G401 (cell line): ENCODE results near the gene NTHL1. TPM values are rescaled to one million over a fixed set of nuclear protein-coding genes. Genes with fewer than 3 reads are reported as not detected.

Source experiments
- DNase-seq: peaks from one replicate; pipeline ENCODE4 v3.0.0-alpha.2; 2015; ENCODE audit warnings: low spot score
- in situ Hi-C: cut with HindIII; loops from 2 replicates; pipeline ENCODE4 v1.10.0; 2016; ENCODE audit warnings: low sequenced_read_pairs, mixed read lengths
- total RNA-seq: library from RNA; depleted of rRNA; stranded (reverse); fragments of >200 nt; shearing (Covaris generic); gene quantifications from 2 replicates; pipeline ENCODE4 v1.2.3, GENCODE V29; 2014; rRNA removed

The NTHL1 gene
- total RNA-seq: 25.2 and 36.6 TPM in 2 replicates

DNA sequence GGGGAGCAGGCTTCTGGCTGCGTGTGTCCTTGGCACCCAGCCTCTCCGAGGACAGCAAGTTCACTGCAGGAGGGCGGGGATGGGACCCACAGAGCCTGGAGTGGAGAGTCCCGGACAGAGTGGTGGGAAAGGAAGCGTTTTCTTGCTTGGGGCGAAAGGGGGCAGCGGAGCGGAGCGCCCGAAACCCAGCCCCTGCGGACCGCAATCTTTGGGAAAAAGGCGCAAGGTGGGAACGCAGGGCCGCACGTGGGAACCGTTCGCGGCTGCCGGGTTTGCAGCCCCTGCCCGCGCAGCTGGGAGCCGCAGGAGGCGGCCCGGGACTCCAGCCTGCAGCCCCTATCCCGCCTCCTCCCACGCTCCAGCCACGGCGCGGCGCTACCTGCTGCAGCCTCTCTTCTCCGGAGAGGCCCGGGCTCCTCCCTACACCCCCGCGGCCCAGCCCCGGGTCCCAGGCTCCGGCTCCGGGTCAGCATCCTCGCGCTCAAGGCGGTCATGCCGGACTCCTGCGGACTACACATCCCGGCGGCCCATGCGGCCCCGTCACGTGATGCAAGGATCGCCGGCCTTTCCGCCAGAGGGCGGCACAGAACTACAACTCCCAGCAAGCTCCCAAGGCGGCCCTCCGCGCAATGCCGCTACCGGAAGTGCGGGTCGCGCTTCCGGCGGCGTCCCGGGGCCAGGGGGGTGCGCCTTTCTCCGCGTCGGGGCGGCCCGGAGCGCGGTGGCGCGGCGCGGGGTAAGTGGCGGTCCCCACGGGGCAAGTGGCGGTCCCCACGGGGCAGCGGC is at the start of gene NTHL1, which contains the start of gene TSC2:
Gene NTHL1 (minus strand): TSS at position 505 of the 786 bp plus-strand sequence. CDS start 11 bp downstream, at position 494.
Gene TSC2 (plus strand): TSS at position 656 of the 786 bp plus-strand sequence. CDS start 631 bp downstream, outside the sequence.
- peak; percentile 95 for DNase-seq
- in situ Hi-C loops: no loop called here

DNA sequence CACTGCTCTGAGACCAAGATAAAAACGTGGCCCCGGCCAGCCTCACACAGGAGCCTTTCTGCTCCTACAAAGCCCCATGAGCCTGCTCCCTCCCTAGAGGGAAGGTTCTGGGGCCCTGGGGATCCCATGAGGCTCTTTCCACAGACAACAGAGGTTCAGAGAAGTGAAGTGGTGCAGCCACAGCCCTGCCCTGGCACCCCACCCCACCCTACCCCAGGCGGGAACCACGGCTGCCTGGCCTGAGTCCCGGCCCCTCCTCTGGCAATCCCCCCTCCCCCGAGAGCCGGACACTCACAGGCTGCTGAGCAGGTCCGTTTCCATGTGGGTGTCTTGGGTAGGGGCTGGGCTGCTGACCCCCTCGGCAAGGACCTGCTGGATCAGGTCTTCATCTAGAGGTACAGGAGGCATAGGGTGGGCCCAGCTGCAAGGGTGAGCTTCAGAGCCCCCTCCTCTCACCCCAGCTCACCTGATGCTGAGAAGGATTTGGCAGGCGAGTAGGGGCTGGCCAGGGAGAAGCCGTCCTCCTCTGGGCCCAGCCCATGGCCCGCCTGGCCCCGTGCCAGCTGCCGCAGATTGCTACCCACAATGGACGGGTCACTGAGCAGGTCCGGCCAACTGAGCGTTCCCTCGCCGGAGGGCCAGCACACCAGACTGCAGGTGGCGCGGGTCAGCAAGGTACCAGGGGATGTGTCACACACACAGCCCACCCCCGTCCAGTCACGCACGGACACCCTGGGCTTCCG is 49.4 kb upstream of the NTHL1 start:
- peak; percentile 18 for DNase-seq
- in situ Hi-C loops: no loop called here

DNA sequence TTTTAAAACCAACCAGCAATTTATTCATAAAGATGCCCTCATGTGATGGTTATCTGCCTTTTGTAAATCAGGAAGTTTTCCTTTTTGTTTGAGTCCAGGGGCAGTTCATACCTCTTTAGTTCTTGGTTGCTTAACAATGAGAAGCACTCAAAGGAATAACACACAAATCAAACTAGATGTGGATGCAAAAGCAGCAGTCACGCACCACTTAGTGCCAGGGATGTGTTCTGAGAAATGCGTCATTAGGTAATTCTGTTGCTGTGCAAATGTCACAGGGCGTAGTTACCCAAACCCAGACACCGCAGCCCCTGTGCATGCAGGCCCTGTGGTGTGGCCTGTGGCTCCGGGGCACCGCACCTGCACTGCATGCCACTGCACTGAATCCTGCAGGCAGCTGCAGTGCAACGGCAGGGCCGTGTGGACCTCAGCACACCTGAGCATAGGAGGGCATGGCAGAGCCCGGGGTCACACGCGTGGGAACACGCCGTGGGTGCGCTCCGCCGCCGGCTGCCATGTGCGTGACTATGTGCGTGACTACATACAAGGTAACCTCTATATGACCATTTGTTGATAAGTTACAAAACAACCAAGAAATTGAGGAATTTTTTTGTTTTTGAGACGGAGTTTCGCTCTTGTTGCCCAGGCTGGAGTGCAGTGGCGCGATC is 48.4 kb upstream of the NTHL1 start:
- peak; percentile 21 for DNase-seq

DNA sequence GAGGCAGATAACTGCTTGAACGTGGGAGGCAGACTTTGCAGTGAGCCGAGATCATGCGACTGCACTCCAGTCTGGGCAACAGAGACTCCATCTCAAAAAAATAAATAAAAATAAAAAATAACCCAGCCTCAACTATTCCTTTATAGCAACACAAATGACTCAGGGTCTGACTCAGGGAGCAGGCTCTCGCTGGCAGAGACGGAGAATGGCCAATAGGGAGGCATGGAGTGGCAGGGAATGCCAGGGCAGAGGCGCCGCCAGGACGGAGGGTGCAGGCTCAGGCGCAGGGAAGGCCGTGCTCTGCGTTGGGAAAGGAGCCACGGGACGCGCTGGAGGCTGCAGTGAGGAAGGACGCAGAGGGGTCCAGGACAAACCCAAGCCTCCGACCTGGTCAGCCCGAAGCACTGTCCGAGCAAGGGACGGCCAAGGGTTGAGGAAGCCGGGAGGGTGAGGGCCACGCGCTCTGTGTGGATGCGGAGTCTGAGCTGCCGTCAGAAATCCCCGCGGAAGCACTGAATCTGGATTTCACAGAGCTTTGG is 47.8 kb upstream of the NTHL1 start:
- in situ Hi-C loops: no loop called here
- peak; percentile 43 for DNase-seq

More for the DNA sequence above, 48.4 kb upstream of the NTHL1 start:
- in situ Hi-C loops: no loop called here

DNA sequence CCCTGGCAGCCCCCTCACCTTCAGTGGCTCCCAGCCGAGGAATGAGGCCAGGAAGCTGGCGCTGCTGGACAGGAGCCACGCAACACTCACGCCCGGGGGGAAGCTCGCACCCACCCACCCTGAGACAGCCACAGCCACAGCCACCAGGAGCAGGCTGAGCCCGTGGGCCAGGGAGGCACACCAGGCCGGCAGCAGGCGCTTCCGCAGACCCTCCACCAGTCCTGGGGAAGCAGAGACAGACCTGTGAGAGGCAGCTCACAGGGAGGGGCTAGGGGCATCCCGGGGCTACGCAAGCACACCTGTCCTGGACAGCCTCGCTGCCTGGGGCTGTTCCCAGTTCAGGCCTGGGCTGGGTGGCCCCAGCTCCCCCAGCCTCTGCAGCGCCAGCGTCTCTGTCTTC is 46.2 kb upstream of the NTHL1 start:
- no peak for DNase-seq
- in situ Hi-C loops: no loop called here

DNA sequence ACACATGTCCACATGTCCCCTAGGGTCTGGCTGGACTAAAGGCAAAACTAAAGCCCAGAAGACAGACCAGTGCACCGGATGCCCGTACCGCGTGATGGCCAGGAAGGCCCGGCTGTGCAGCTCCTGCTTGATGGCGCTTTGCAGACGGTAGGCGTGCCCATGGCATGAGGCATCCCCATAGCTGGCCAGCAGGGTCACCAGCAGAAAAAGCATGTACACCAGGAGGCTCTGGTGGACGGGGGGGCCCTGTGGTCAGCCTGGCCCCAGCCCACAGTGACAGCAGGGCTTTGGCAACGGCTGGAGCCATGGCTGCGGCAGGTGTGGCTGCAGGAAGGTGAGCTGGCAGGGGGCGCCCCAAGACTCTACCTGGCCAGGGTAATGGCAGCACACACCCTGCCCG is 45.2 kb upstream of the NTHL1 start:
- in situ Hi-C loops: no loop called here
- DNase-seq: peak; percentile 70

DNA sequence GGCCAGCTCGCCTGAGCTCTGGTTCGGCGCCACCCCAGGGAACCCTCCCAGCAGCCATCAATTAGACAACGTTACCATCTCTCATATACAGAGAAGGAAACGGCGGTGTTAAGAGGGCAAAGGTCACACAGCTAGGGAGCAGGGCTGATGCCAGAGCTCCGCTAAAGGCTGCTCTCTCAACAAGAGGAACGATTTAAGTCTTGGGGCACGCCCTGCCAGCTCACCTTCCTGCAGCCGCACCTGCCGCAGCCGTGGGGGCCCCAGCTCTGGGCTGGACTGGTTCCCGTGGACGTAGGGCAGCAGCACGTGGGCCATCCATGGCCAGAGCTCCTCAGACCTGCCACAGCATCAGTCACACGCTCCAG is 44.6 kb upstream of the NTHL1 start:
- in situ Hi-C loops: no loop called here
- DNase-seq: no peak

DNA sequence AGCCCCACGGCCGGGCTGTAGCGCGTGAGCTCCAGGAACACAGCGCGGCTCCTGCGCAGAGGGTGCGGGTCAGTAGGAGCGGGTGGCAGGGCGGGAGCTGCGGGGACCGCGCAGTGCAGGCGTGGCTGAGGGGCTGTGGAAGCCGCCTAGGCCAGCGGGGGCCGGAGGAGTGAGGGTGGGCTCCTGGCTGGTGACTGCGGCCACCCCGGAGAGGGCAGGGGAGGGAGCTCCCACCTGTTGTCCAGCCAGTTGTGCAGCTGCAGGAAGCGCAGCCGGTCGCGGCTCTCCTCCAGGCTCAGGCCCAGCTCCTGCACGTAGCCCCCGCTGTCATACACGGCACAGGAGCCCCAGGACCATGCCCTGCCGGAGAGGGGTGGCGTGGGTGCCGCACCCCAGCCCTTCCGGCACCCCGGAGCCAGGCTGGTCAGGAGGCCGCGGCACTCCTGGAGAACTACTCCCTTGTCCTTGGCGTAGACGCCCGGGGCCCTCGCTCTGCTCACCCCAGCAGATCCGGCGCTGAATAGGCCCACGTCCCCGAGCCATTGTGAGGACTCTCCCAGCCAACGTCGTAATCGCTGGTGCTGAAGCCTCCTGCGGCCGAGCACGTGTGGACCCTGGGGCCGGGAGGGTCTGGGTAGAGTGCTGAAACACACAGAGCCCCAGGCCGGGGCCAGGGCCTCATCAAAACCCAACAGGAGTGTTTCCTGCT is 44.1 kb upstream of the NTHL1 start:
- DNase-seq: no peak
- in situ Hi-C loops: no loop called here

DNA sequence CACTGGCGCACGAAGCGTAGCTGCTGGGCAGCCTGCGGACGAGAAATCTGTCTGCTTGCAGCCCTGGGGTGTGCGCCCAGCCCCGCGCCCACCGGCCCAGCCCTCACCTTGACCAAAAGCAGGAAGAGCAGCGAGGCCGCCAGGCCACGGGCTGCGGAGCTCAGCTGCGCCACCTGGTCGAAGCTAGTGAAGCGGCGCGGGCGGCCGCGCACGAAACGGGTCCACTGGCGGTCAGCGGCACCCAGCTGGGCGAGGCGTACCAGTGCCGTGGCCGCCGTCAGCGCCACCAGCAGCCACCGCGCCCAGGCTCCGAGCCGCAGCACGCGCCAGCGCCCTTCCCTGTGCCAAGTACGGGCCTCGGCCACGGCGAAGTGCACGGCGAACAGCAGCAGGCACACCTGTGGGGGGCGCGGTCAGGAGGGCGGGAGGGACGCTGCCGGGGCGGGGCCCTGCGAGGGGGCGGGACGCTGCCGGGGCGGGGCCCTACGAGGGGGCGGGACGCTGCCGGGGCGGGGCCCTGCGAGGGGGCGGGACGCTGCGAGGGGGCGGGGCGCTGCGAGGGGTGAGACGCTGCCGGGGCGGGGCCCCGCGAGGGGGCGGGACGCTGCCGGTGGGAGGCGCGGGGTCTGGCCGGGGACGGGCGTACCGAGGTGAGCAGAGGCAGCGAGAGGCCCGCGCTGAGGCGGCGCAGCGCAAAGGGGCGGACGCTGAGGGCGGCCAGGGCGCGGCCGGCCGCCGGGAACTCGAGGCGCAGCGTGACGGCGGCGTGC is 43.3 kb upstream of the NTHL1 start:
- peak; percentile 61 for DNase-seq

DNA sequence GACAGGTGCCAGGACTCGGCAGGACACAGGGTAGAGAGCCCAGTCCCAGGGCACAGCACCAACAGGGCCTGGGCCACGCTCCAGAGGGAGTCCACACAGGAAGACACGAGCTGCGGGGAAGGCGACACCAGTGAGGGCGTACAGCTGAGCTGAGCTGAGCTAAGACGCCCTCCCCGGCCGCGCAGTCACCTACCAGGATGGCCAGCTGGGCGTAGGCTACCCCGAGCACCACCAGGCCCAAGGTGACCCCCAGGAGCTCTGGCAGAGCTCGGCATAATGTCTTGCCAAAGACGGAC is 42.8 kb upstream of the NTHL1 start:
- in situ Hi-C loops: no loop called here

More for the DNA sequence above, 43.3 kb upstream of the NTHL1 start:
- in situ Hi-C loops: no loop called here

DNA sequence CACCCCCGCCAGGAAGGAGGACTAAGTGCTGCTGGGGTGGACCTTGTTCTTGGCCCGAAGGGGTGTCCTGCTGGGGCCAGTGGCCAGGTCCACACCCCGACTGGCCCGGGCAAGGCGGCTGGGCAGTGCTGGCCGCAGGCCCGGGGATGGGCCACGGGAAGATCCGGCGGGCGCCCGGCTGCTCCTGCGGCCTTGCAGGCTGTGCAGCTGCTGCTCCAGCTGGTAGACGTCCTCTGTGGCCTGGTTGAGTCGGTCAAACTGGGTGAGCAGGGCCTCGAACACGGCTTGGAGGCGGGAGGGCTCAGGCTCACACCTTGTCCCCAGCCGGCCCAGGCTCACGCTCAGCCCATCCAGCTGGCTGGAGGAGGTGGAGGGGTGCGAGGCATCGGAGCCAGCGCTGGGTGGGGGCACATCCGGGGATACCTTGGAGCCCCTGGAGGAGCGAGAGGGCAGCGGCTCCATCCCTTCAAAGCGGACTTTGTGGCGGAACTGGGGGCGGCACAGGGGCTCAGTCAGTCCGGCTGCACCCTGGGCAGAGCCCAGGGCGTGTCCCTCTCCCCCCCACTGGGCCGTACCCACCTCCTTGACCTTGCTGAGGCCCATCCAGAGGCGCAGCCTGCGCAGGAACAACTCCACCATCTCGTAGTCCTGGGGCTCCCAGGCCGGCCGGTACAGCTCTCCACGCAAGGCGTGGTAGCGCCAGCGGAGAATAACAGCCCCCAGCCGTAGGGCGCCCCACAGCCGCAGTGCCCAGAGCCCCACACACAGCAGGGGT is 42.3 kb upstream of the NTHL1 start:
- in situ Hi-C loops: no loop called here
- no peak for DNase-seq

More for the DNA sequence above, 42.8 kb upstream of the NTHL1 start:
- DNase-seq: peak; percentile 37

DNA sequence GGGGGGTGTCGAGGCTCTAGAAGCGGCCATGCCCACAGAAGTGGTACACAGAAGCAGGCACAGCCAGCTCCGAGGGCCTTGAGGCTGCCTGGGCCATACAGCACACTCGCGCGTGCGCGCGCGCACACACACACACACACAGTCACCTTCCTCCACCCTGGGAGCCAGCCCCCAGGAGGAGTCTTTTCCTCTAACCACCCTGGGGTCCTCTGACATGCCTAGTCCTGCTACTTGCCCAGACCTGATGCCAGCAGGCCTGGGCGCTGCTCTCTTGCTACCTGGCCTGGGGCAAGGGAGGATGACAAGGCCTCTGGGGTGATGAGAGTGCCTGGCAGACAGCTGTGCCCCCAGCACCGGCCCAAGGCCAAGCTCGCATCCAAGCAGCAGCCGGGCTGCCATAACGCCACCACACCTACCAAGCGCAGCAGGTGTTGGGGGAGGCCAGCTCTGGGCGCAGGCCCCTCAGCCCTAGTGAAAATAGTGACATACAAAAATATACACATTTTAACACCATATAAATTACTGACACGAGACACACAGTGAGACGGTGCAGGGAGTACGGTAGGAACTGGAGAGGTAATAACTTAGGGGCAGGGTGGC is 41.2 kb upstream of the NTHL1 start:
- no peak for DNase-seq
- in situ Hi-C loops: no loop called here

DNA sequence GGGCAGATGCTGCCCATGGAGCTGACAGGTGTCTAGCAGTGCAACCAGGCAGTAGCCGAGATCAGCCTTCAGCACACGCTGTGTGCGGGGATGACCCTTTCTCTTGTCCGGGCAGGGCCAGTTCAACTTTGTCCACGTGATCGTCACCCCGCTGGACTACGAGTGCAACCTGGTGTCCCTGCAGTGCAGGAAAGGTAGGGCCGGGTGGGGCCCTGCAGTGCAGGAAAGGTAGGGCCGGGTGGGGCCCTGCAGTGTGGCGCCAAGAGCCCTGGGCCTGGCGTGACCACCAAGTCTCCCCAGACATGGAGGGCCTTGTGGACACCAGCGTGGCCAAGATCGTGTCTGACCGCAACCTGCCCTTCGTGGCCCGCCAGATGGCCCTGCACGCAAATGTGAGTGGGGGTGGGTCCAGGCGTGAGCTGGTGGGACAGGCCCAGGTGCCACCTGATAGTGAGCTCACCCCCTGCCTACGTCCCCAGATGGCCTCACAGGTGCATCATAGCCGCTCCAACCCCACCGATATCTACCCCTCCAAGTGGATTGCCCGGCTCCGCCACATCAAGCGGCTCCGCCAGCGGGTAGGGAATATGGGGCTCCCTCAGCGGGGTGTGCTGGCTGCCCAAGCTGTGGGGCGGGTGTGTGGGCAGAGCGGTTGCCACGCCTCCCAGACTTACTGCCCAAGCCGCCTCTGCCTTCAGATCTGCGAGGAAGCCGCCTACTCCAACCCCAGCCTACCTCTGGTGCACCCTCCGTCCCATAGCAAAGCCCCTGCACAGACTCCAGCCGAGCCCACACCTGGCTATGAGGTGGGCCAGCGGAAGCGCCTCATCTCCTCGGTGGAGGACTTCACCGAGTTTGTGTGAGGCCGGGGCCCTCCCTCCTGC is 40.4 kb upstream of the NTHL1 start:
- DNase-seq: peak; percentile 88
- in situ Hi-C loops: no loop called here

DNA sequence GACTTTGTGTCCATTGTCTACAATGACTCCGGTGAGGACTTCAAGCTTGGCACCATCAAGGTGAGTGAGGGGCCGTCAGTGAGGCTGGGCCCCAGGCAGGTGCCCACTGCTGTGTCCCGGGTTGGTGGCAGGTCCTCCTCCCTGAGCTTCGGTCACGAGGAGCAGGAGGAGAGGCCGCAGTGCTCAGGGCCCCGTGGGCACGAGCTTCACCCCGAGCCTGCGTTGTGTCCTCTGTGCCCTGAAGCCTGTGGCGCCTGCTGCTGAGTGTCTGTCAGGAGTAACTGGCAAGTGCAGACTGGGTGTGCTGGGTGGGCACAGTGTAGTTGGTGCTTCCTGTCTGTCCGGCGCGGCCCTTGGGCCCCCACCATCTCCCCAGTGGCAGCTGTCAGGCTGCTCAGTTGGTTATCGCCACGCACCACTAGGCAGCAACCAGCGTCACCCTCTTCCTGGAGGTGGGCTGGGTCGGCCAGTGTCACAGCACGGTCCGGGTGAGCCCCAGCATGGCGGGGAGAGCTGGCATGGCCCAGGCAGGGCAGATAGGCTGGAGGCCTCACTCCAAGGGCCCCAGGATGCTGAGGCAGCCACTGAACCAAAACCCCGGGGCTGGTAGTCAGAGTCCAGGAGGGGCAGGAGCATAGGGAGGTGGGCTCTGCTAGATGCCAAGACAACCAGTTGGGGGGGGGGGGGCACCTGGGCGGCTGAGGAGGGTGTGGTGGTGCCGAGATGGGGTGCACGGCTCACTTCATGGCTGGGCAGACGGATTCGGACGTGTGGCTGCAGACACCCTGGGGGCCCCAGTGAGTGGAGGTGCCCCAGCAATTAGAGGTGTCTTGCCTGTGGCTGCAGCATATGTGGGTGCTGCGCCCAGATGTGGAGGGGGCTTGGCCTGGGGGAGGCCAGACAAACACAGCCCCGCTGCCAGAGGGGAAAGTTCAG is 39.4 kb upstream of the NTHL1 start:
- in situ Hi-C loops: no loop called here
- peak; percentile 33 for DNase-seq

DNA sequence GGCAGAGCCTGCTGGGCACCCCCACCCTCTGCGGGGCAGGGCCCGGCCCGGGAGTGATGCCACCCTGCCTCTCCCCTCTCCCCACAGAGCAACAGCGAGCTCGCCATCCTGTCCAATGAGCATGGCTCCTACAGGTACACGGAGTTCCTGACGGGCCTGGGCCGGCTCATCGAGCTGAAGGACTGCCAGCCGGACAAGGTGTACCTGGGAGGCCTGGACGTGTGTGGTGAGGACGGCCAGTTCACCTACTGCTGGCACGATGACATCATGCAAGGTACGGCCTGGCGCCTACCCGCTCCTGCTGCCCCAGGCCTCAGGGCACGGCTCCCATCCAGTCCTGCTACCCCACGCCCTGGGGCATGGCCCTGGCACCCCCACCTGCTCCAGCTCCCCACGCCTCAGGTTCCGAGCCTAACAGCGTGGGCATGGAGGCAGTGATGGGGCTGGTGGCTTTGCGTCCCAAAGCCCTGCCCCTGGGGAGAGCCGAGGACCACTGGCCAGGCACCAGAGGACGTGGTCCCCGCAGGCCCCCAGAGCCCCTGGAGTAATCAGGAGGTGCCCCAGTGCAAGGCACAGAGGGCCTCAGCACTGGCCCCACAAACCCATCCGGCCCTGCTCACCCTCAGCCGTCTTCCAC is 38.6 kb upstream of the NTHL1 start:
- in situ Hi-C loops: no loop called here
- peak; percentile 94 for DNase-seq
